Measurements from ENCODE around the gene CMTM6.

The CMTM6 gene

DNA sequence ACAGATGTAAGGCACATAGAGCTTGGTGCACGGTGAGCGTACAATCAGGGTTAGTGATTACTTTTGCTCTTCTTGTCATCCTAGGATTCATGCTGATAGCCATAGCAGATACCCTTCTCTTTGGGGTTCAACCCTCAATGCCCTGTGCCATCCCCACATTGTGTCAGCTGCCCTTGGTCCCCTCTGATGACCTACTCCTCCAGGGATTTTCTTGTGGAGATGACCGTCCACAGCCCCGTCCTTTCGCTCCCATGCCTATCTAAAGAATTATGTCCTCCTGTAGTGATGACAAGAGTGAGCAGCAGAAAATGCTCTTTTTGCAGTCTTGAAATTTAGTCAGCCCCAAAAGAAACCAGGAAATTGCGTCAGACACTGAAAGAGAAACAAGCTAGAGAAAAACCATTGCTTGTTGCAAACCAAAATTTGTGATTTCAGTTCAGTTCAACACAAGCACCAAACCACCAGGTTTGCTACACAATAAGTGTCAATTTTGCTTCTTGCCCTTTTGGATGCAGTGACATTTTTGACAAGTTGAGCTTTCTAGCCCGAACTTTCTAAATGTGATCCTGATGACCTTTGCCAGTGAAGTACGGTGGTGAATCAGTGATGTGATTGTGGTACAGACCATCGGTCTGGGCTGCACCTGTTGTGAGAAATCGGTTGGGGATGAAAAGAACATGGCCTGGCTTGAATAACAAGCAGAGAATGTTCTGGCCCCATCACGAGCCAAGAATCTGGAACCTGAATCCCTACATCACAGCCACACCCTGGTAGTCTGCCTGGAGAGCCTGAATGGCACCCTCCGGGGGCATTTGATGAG lies 69.7 kb downstream of the CMTM6 start:
- no peaks in the 10 kb centered on the region for H3K27me3 Mint-ChIP-seq
- H3K36me3 Mint-ChIP-seq (ENCODE audit: insufficient read depth) = peaks cover 23% of the 10 kb centered on the region
- no peaks in the 10 kb centered on the region for H3K9me3 Mint-ChIP-seq
- ATAC-seq (replicated peaks; ENCODE audit: extremely low read depth, poor library complexity, severe bottlenecking) = peak; percentile 38
- peak in 1 of 2 donors; percentile 48 for DNase-seq (ENCODE audit: low spot score in 2 of 2)
- peak overlapping the region; percentile 99 for H3K27ac Mint-ChIP-seq (ENCODE audit: low read depth)
- H3K4me1 Mint-ChIP-seq = peaks cover 66% of the 10 kb centered on the region
- peak overlapping the region; percentile 75 for H3K4me3 Mint-ChIP-seq

DNA sequence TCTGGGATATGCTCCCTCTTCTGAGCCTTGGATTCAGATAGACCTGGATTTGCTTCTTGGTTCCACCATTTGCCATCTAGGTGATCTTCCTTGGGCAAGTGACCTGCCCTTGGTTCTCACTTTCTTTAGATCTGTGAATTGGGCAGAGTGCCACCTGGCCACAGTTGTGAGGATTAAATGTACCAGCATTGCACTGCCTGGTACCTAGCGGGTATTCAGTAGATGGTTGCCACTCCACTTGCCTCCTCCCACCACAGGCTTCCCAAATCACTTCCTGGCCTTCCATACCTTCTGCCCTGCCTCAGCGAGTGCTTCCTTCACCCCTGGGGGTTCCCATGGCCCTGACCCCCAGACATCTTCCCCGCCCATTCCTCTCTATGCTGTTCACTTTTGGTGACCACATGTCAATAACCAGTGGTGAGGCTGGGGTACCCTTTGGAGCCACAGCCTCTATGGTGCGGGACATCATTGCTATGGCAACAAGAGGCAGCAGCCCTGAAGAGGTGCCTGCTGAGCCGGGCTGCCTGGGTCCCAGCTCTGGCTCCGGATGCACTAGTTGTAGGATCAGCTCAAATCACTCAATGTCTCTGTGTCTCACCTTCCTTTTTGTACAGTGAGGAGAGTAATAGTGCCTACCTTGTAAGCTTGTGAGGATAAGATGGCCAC lies 70.5 kb downstream of the CMTM6 start:
- no peaks in the 10 kb centered on the region for H3K27me3 Mint-ChIP-seq
- H3K36me3 Mint-ChIP-seq (ENCODE audit: insufficient read depth) = peaks cover 22% of the 10 kb centered on the region
- peak overlapping the region; percentile 75 for H3K4me3 Mint-ChIP-seq

DNA sequence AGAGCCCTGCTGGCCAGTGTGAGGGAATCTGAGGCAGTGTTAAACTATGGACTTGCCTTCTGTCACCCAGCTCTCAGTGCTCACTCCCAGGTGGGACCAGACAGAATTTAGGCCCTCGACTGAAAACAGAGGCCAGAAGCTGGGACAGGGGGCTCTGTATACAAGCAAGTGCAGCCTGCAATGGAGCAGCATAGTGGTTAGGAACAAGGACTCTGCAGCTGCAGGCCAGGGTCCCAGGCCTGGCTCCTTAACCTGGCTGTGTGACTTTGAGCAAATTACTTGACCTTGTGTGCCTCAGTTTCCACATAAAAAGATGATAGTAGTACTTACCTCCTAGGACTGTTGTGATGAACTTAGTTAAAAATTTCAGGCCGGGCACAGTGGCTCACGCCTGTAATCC lies 71.2 kb downstream of the CMTM6 start:
- peak overlapping the region; percentile 75 for H3K4me3 Mint-ChIP-seq
- no peaks in the 10 kb centered on the region for H3K9me3 Mint-ChIP-seq
- peak overlapping the region; percentile 99 for H3K27ac Mint-ChIP-seq (ENCODE audit: low read depth)
- no peak for DNase-seq (ENCODE audit: low spot score in 2 of 2)
- H3K36me3 Mint-ChIP-seq (ENCODE audit: insufficient read depth) = peaks cover 22% of the 10 kb centered on the region
- H3K4me1 Mint-ChIP-seq = peaks cover 71% of the 10 kb centered on the region
- H3K27me3 Mint-ChIP-seq = no peaks in the 10 kb centered on the region
- ATAC-seq (replicated peaks; ENCODE audit: extremely low read depth, poor library complexity, severe bottlenecking) = no peak

More for the DNA sequence above, 70.5 kb downstream of the CMTM6 start:
- ATAC-seq (replicated peaks; ENCODE audit: extremely low read depth, poor library complexity, severe bottlenecking) (no peak), DNase-seq (ENCODE audit: low spot score in 2 of 2) (no peak)
- Mint-ChIP-seq H3K27ac (ENCODE audit: low read depth) (peak overlapping the region; percentile 99), H3K4me1 (peaks cover 73% of the 10 kb centered on the region), H3K9me3 (no peaks in the 10 kb centered on the region)

All from central memory CD8-positive, alpha-beta T cell (primary cell).